ENCODE data around the gene SLC6A19. TPM values are rescaled to one million over a fixed set of nuclear protein-coding genes. Genes with fewer than 3 reads are reported as not detected.

SLC6A19 gene
- total RNA-seq, 1 donor from 2014 or later = not detected

- H3K4me3 ChIP-seq = no peak overlapping the region
- no peak overlapping the region for H3K27ac ChIP-seq
- intact Hi-C loops (cut with DNase I) = no loop called here
- TF ChIP-seq POLR2AphosphoS5 (IDR thresholded peaks at IDR 0.05; ENCODE audit: insufficient read depth in 1 of 2, low read depth in 1 of 2) = no peak
- no peak for TF ChIP-seq POLR2A (IDR thresholded peaks at IDR 0.05)
- TF ChIP-seq CTCF (IDR thresholded peaks at IDR 0.05) = no peak
- no peaks in the 10 kb centered on the region for H3K27me3 ChIP-seq
- no peaks in the 10 kb centered on the region for H3K36me3 ChIP-seq
- no peaks in the 10 kb centered on the region for H3K4me1 ChIP-seq
- no peak for DNase-seq (ENCODE audit: extremely low spot score in 2 of 2)
- H3K9me3 ChIP-seq = no peaks in the 10 kb centered on the region
Measured at GRCh38 chr5:1185038-1185627, 16.3 kb upstream of the SLC6A19 start.

- TF ChIP-seq POLR2A (IDR thresholded peaks at IDR 0.05) = no peak
- TF ChIP-seq CTCF (IDR thresholded peaks at IDR 0.05) = no peak
- TF ChIP-seq POLR2AphosphoS5 (IDR thresholded peaks at IDR 0.05; ENCODE audit: insufficient read depth in 1 of 2, low read depth in 1 of 2) = no peak
- DNase-seq (ENCODE audit: extremely low spot score in 2 of 2) = no peak
- no peak overlapping the region for H3K4me3 ChIP-seq
- H3K36me3 ChIP-seq = no peaks in the 10 kb centered on the region
- no peaks in the 10 kb centered on the region for H3K9me3 ChIP-seq
- no peaks in the 10 kb centered on the region for H3K27me3 ChIP-seq
- H3K27ac ChIP-seq = no peak overlapping the region
- H3K4me1 ChIP-seq = no peaks in the 10 kb centered on the region
- intact Hi-C loops (cut with DNase I) = no loop called here
Measured at GRCh38 chr5:1185629-1186350, 15.6 kb upstream of the SLC6A19 start.

- TF ChIP-seq POLR2A (IDR thresholded peaks at IDR 0.05) = no peak
- TF ChIP-seq POLR2AphosphoS5 (IDR thresholded peaks at IDR 0.05; ENCODE audit: insufficient read depth in 1 of 2, low read depth in 1 of 2) = no peak
- no peak for TF ChIP-seq CTCF (IDR thresholded peaks at IDR 0.05)
- Histone ChIP-seq H3K27ac (no peak overlapping the region), H3K4me3 (no peak overlapping the region), H3K27me3 (no peaks in the 10 kb centered on the region), H3K4me1 (no peaks in the 10 kb centered on the region), H3K36me3 (no peaks in the 10 kb centered on the region), H3K9me3 (no peaks in the 10 kb centered on the region)
- intact Hi-C loops (cut with DNase I) = no loop called here
- no peak for DNase-seq (ENCODE audit: extremely low spot score in 2 of 2)
Measured at GRCh38 chr5:1186351-1187233, 14.8 kb upstream of the SLC6A19 start.

DNA sequence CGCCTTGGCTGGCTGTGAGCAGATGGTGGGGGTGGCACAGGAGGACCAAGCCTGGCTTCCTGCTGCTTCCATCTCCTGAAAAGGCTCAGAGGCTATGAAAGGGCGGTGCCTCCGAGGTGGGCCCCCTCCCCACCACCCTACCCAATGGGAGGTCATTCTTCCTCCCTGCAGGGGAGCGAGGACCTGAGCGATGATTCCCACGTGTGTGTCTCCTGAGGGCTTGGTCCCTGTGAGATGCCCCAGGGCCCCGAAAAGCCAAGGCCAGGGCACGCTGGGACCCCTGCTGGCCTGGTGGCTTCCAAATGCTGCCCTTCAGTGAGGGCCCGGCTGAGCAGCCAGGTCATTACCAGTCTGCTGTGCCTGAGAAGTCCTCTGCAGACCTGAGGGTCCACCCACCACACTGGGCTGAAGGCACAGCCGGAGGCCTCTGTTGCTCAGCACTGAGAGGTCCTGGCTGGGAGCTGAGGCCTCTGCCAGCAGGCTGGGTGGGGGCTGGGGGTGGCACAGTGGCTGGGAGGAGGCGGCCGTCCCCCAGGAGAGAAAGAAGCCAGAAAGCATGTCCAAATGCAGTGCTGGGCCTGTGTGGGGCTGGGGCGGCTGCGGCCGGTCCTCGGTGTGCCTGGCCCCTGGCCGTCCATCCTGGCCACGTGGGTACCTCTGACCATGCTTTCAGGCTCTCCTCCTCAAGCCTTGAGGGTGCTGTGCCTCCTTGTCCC lies 14.0 kb upstream of the SLC6A19 start:
- H3K9me3 ChIP-seq = no peaks in the 10 kb centered on the region
- intact Hi-C loops (cut with DNase I) = no loop called here
- H3K27me3 ChIP-seq = no peaks in the 10 kb centered on the region
- H3K4me3 ChIP-seq = no peak overlapping the region
- TF ChIP-seq CTCF (IDR thresholded peaks at IDR 0.05) = no peak
- TF ChIP-seq POLR2A (IDR thresholded peaks at IDR 0.05) = no peak
- TF ChIP-seq POLR2AphosphoS5 (IDR thresholded peaks at IDR 0.05; ENCODE audit: insufficient read depth in 1 of 2, low read depth in 1 of 2) = no peak
- no peaks in the 10 kb centered on the region for H3K4me1 ChIP-seq
- DNase-seq (ENCODE audit: extremely low spot score in 2 of 2) = no peak
- no peaks in the 10 kb centered on the region for H3K36me3 ChIP-seq
- H3K27ac ChIP-seq = no peak overlapping the region
